DND-41 (cell line): Measurements from ENCODE around the gene ESPL1.
"Not testable (repeated sequence)": the region's sequence is repeated elsewhere in the genome, so short reads cannot be mapped to it uniquely, and the experiment has no call there.

Experiments used
- ATAC-seq: fragments of 200-7000 bp; cut with Tn5 transposase; 3 replicates; pipeline ENCODE4 v1.9.1; 2021; ENCODE audit warnings: low read depth; ENCODE audit not compliant: insufficient read depth
- DNase-seq: peaks from one replicate; pipeline ENCODE4 v3.0.0-alpha.2; 2020
- H2AFZ ChIP-seq: 2 replicates; pipeline ENCODE4 v1.6.0; 2012; ENCODE audit warnings: low read depth, low read length
- H3K27ac ChIP-seq: 2 replicates; pipeline ENCODE4 v1.5.1; 2012; ENCODE audit warnings: low read length, inconsistent platforms
- H3K27me3 ChIP-seq: fragments of 200-600 bp; sonication (generic); 2 replicates; pipeline ENCODE4 v1.6.0; 2012; ENCODE audit warnings: low read length, mild to moderate bottlenecking, inconsistent platforms; ENCODE audit not compliant: insufficient read depth, poor library complexity
- H3K36me3 ChIP-seq: 2 replicates; pipeline ENCODE4 v1.5.1; 2012; ENCODE audit warnings: low read length, inconsistent platforms; ENCODE audit not compliant: insufficient read depth
- H3K4me1 ChIP-seq: 2 replicates; pipeline ENCODE4 v1.5.1; 2012; ENCODE audit warnings: mild to moderate bottlenecking, low read length; ENCODE audit not compliant: insufficient read depth
- H3K4me2 ChIP-seq: 2 replicates; pipeline ENCODE4 v1.6.0; 2012; ENCODE audit warnings: mild to moderate bottlenecking, moderate library complexity, low read length, inconsistent platforms; ENCODE audit not compliant: insufficient read depth
- H3K4me3 ChIP-seq, 2 experiments: fragments of 200-600 bp in 1 of 2; shearing (Covaris generic) in 1 of 2; 2 replicates each; pipeline ENCODE4 v1.5.1; 2012 to 2016; ENCODE audit warnings: inconsistent platforms in 2 of 2, low read length in 2 of 2, mild to moderate bottlenecking in 2 of 2, low read depth in 1 of 2, moderate library complexity in 1 of 2
- H3K79me2 ChIP-seq: 2 replicates; pipeline ENCODE4 v1.6.0; 2012; ENCODE audit warnings: low read length, inconsistent platforms; ENCODE audit not compliant: insufficient read depth
- H3K9ac ChIP-seq: 2 replicates; pipeline ENCODE4 v1.6.0; 2012; ENCODE audit warnings: low read depth, mild to moderate bottlenecking, inconsistent platforms, low read length, moderate library complexity
- H3K9me3 ChIP-seq: 2 replicates; pipeline ENCODE4 v1.5.1; 2012; ENCODE audit warnings: low read length, moderate library complexity, mild to moderate bottlenecking, inconsistent platforms; ENCODE audit not compliant: insufficient read depth, severe bottlenecking
- H4K20me1 ChIP-seq: 2 replicates; pipeline ENCODE4 v1.6.0; 2012; ENCODE audit warnings: low read length; ENCODE audit not compliant: insufficient read depth
- CTCF ChIP-seq: IDR thresholded peaks from 2 replicates; pipeline ENCODE4 v1.5.1; 2012; ENCODE audit warnings: borderline replicate concordance, low read length, moderate library complexity, mild to moderate bottlenecking; ENCODE audit not compliant: poor library complexity, severe bottlenecking; ENCODE audit errors: extremely low read depth
- EZH2 ChIP-seq: IDR thresholded peaks from 3 replicates; pipeline ENCODE4 v1.6.1; 2012; ENCODE audit warnings: borderline replicate concordance, low read depth, mild to moderate bottlenecking, moderate library complexity, low read length, inconsistent platforms; ENCODE audit not compliant: severe bottlenecking

Gene ESPL1

GRCh38 chr12:53328043-53328435 is 59.9 kb downstream of the ESPL1 start:
- Histone ChIP-seq H4K20me1 (no peaks in the 10 kb centered on the region), H3K9me3 (no peaks in the 10 kb centered on the region), H2AFZ (no peak overlapping the region), H3K9ac (no peak overlapping the region), H3K4me3 (no peak overlapping the region), H3K27ac (no peak overlapping the region), H3K4me2 (no peak overlapping the region), H3K4me1 (peaks cover 24% of the 10 kb centered on the region), H3K36me3 (no peaks in the 10 kb centered on the region), H3K27me3 (no peaks in the 10 kb centered on the region), H3K79me2 (no peaks in the 10 kb centered on the region)
- no peak for DNase-seq
- ATAC-seq, result no peak
- TF ChIP-seq EZH2 (no peak), CTCF (no peak)

DNA sequence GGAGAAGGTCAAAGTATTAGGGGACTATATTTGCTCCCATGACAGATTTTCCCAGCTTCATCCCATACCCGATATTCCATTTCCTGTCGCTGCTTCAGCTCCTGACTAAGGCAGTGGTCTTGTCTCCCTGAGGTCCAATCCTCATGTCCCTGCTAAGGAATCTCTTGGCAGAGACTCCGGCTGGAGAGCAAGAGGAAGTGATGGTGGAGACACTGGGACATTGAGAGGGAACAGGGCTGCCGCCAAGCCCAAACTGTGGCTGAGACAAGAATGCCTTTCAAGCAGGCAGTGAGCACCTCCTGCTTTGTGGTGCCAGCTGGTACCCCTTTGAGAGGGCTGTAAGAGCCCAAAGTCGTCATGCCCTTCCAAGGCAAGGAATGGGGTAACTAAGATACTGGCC is 62.6 kb downstream of the ESPL1 start:
- H3K27ac ChIP-seq, result no peak overlapping the region
- TF ChIP-seq CTCF (no peak), EZH2 (no peak)
- ATAC-seq (no peak), DNase-seq (no peak)
- no peaks in the 10 kb centered on the region for H4K20me1 ChIP-seq
- no peak overlapping the region for H3K4me2 ChIP-seq
- no peaks in the 10 kb centered on the region for H3K79me2 ChIP-seq
- no peaks in the 10 kb centered on the region for H3K36me3 ChIP-seq
- H3K4me1 ChIP-seq, result peaks cover 3% of the 10 kb centered on the region
- H2AFZ ChIP-seq, result no peak overlapping the region
- H3K9ac ChIP-seq, result no peak overlapping the region
- no peak overlapping the region for H3K4me3 ChIP-seq
- no peaks in the 10 kb centered on the region for H3K9me3 ChIP-seq
- H3K27me3 ChIP-seq, result peaks cover 6% of the 10 kb centered on the region

- ATAC-seq, H3K9ac ChIP-seq, H4K20me1 ChIP-seq, DNase-seq, H3K4me3 ChIP-seq, H3K4me1 ChIP-seq, H3K36me3 ChIP-seq, H3K27ac ChIP-seq, H3K79me2 ChIP-seq, H2AFZ ChIP-seq, H3K4me2 ChIP-seq, H3K9me3 ChIP-seq: not testable (repeated sequence)
- H3K27me3 ChIP-seq, result peaks cover 20% of the 10 kb centered on the region
Observed at GRCh38 chr12:53332339-53332738, 64.2 kb downstream of the ESPL1 start.

DNA sequence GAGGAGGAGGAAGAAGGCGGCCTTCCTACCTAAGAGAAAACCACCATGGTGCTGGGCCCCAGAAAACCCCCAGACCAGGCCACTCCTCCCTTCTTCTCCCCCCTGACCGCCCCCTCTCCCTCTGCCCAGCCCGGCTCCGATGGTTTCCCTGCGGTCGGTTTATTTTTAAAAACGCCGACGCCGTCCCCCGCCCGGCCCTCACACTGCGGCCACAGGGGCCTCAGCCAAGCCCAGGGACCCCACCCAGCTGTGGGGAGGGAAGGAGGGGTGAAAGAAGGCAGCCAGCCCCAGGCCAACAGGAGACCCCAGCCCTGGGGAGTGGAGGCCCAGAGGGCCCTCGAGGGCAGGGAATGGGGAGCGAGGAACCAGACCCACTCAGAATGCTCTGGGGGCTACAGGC is 64.6 kb downstream of the ESPL1 start:
- Histone ChIP-seq H3K27ac (no peak overlapping the region), H3K27me3 (peaks cover 24% of the 10 kb centered on the region), H3K79me2 (no peaks in the 10 kb centered on the region), H2AFZ (no peak overlapping the region), H3K36me3 (no peaks in the 10 kb centered on the region), H3K4me2 (no peak overlapping the region), H4K20me1 (no peaks in the 10 kb centered on the region), H3K4me1 (no peaks in the 10 kb centered on the region), H3K4me3 (no peak overlapping the region), H3K9ac (no peak overlapping the region), H3K9me3 (no peaks in the 10 kb centered on the region)
- DNase-seq (no peak), ATAC-seq (no peak)
- TF ChIP-seq CTCF (no peak), EZH2 (no peak)
